Sciatic nerve (tissue), 2 donors: Measurements from ENCODE around the gene EPB41L2. TPM values are rescaled to one million over a fixed set of nuclear protein-coding genes. Genes with fewer than 3 reads are reported as not detected.
A peak's percentile ranks its signal among the peaks of the same experiment; 100 is the strongest.
"Not testable (repeated sequence)": the region's sequence is repeated elsewhere in the genome, so short reads cannot be mapped to it uniquely, and the experiment has no call there.

Experiments used
- ATAC-seq: fragments of 200-7000 bp; cut with Tn5 transposase; one replicate; pipeline ENCODE4 v1.9.1; 2020; ENCODE audit warnings: mild to moderate bottlenecking, moderate library complexity
- DNase-seq: peaks from one replicate; pipeline ENCODE4 v3.0.0-alpha.2; 2020; ENCODE audit warnings: low spot score
- intact Hi-C: fragments of 100-400 bp; cut with DNase I; formaldehyde crosslinking; loops from one replicate; pipeline ENCODE4 v1.14.2; 2022
- total RNA-seq: library from RNA; stranded (reverse); fragmentation: NEBNext Ultra II Directional; extraction: Animal tissue kit (Norgen Biotek cat#: 25700); gene quantifications from one replicate; pipeline ENCODE4 v1.2.1, GENCODE V29; 2021
- donor health status: DM: no; HTN: no; CAD: no.
- donor health status: DM: no; HTN: no; CAD: no.

Gene EPB41L2
- total RNA-seq, 1 donor from 2014 or later: 889 TPM

DNA sequence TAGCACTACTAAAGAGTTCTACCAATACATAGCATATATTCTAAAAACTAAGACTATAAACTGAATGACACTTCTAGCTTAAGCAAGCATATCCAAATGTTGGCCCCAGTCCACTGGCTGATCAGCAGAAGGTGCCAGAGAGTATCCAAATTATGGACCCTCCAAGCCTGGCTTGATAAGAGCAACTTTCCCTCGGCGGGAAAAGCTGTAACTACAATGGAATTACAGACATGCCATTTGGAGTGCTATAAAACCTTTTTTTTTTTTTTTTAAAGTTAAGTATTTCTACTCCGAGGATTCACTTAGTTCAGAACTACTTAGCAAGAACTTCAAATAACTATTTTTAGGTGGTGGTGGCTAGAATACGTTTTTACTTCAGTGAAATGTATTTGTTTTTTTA lies 94.6 kb downstream of the EPB41L2 start:
- intact Hi-C loops: no loop called here
- no peak for DNase-seq
- peak; percentile 25 for ATAC-seq

GRCh38 chr6:130967502-130968445 lies 95.3 kb downstream of the EPB41L2 start:
- intact Hi-C loops: no loop called here
- ATAC-seq: peak; percentile 37
- no peak for DNase-seq

- no peak for ATAC-seq
- no peak for DNase-seq
- intact Hi-C loops: no loop called here
Measured at GRCh38 chr6:130966344-130966980, 96.6 kb downstream of the EPB41L2 start.

DNA sequence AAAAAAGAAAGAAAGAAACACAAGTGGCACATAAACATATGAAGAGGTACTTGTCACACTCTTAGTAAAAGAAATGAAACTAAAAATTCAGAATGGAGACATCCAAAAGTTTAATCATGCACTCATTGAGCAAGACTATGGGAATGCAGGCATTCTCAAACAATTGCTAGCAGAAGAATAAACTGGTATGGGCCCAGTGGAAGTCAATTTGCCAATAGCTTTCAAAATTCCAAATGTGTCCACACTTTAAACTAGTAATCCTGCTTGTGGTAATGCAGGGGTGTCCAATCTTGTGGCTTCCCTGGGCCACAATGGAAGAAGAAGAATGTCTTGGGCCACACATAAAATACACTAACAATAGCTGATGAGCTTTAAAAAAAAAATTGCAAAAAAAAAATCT lies 97.4 kb downstream of the EPB41L2 start:
- DNase-seq (no peak), ATAC-seq (peak; percentile 21)
- intact Hi-C loops: no loop called here

DNA sequence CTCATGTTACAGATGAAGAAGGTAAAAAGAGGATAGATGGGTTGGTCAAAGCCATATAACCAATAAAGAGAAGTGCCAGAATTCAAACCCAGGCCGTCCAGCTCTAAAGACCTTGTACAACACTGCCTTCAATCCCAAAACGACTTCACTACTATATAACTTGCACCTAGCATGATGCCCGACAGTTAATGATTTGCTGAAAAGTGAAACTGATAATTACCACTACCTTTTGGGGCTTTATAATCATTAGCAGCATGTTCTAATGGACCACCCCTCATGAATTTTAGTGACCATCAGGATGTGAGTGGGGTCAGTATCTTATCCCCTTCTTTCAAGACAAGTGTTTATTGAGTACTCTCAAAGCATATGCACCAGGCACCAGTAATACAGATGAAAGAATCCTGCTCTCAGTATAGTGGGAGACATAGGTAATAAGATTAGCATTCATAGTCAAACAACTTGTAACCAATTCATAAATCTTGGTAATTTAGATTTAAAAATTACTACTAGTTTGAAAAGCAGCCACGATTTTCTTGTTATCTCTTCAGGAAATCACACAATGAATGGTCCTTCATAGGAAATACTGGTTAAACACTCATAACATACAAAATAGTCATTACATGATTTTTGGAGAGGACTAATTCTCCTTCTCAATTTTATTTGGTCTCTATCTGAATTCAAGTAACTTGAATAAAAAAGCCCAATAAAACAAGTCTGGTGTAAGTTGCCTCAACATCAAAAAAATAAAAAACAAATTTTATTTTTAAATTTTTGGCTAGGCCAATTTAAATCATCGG lies 98.0 kb downstream of the EPB41L2 start:
- DNase-seq (no peak), ATAC-seq (no peak)
- intact Hi-C loops: no loop called here

- ATAC-seq (no peak), DNase-seq (no peak)
- intact Hi-C loops: no loop called here
Measured at GRCh38 chr6:130964289-130964688, 98.8 kb downstream of the EPB41L2 start.

- ATAC-seq: no peak
- intact Hi-C loops: no loop called here
- no peak for DNase-seq
Measured at GRCh38 chr6:130962966-130963365, 100.1 kb downstream of the EPB41L2 start.

DNA sequence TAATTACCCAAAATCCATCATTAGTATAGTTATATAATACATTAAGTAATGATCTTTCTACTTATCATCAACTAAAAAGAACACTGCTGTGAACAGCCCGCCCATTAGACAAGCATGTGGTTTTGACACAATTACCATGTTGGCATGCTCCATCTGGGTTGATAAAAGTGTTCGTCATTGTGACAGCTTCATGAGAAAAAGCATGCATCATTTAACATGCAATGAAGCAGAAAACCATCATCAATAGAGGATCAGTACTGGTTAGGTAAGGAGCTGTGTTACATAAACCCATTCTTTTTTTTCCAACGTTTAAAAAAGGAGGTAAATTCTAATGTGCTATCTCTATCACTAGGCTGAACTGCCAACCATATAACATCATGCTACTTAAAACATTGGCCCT lies 101.9 kb downstream of the EPB41L2 start:
- intact Hi-C loops: no loop called here
- no peak for ATAC-seq
- no peak for DNase-seq

- intact Hi-C loops: no loop called here
- ATAC-seq: no peak
- no peak for DNase-seq
Measured at GRCh38 chr6:130959951-130960350, 103.1 kb downstream of the EPB41L2 start.

DNA sequence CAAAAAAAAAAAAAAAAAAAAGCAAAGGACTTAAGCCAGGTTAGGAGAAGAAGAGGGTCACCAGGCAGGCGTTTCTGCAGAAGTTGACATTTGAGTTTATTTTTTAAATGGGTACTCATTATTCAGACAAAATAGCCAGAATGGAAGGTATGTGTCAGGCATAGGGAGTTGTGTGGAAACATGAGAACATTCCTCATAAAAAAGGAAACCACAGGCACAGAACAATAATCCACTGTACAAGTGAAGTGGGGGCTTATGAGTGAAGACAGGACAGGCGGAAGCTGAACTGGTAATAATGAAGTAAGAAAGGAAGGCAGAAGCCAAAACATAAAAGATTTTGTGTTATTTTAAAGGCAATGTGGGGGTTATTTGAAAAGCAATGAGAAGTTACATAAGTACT lies 104.6 kb downstream of the EPB41L2 start:
- DNase-seq: no peak
- intact Hi-C loops: no loop called here
- ATAC-seq: peak; percentile 47

GRCh38 chr6:130955755-130956154 lies 107.3 kb downstream of the EPB41L2 start:
- DNase-seq (no peak), ATAC-seq (no peak)
- intact Hi-C loops: no loop called here

GRCh38 chr6:130949553-130949952 lies 113.5 kb downstream of the EPB41L2 start:
- no peak for ATAC-seq
- DNase-seq: no peak
- intact Hi-C loops: no loop called here

DNA sequence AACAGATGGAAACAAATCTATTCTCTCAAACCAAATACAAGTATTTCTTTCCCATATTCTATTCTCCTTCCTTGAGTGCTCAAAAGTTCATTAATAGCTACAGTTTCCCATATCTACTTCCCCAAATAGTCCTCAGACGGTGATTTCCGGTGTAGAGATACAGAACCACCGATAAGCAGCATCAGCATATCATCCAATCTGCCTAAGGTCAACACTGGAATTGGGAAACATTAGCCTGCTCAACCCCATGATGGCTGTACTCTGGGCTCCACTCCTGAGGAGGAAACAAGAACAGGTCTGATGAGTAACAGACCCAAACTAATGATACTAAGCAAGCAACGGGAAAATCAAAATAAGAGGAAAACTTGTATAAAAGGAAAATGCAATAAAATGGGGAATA lies 115.6 kb downstream of the EPB41L2 start:
- DNase-seq (no peak), ATAC-seq (no peak)
- intact Hi-C loops: no loop called here

DNA sequence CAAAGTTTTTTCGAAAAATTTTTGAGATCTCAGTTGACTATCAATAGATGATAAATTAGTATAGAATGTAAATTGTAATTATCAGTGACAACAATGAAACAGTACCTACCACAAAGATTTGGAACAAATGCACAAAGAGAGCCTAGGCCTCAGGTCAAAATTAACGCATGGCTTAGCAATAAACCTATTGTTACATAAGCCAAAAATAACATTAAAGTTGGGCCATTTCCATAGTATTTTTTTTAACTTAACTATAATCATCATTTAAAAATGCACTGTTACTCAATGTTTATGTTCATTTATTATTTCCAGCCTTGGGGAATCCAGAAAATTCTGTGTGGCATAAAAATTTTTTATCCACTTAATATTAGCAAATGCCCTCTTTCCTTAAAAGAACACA lies 117.0 kb downstream of the EPB41L2 start:
- ATAC-seq (no peak), DNase-seq (no peak)
- intact Hi-C loops: no loop called here

GRCh38 chr6:130945401-130945919 lies 117.6 kb downstream of the EPB41L2 start:
- peak; percentile 46 for ATAC-seq
- DNase-seq: no peak
- intact Hi-C loops: no loop called here

GRCh38 chr6:130944486-130944885 lies 118.6 kb downstream of the EPB41L2 start:
- peak; percentile 73 for ATAC-seq
- intact Hi-C loops: no loop called here
- DNase-seq: no peak

- no peak for DNase-seq
- intact Hi-C loops: no loop called here
- peak; percentile 67 for ATAC-seq
Measured at GRCh38 chr6:130943738-130944137, 119.3 kb downstream of the EPB41L2 start.

DNA sequence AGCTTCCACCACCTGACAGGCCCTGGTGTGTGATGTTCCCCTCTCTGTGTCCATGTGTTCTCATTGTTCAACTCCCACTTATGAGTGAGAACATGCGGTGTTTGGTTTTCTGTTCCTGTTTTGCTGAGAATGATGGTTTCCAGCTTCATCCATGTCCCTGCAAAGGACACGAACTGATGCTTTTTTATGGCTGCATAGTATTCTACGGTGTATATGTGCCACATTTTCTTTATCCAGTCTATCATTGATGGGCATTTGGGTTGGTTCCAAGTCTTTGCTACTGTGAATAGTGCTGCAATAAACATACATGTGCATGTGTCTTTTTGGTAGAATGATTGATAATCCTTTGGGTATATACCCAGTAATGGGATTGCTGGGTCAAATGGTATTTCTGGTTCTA lies 120.3 kb downstream of the EPB41L2 start:
- ATAC-seq, intact Hi-C loops, DNase-seq: not testable (repeated sequence)

- DNase-seq (no peak), ATAC-seq (peak; percentile 7)
- intact Hi-C loops: no loop called here
Measured at GRCh38 chr6:130937942-130938604, 125.0 kb downstream of the EPB41L2 start.
